Measurements from ENCODE around the gene NUDT19.

DNA sequence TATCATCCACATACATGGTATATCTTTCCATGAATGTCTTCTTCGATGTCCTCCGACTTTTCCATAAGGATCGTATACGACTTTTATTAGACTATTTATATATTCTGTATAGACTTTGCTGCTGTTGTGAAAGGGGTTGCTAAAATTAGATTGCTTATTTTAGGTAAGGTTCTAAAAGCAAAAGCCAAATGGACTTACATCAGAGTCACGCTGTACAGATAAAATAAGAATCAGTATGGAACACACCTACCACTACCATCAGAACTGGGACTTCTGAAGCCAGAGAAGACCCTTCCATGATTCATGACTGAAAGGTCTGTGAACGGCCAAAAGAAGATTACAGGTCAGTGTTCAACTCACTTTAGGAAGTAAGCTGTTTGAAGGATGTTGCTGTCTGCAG, 25.5 kb upstream of the NUDT19 start:
- TF ChIP-seq, protein P1, sequence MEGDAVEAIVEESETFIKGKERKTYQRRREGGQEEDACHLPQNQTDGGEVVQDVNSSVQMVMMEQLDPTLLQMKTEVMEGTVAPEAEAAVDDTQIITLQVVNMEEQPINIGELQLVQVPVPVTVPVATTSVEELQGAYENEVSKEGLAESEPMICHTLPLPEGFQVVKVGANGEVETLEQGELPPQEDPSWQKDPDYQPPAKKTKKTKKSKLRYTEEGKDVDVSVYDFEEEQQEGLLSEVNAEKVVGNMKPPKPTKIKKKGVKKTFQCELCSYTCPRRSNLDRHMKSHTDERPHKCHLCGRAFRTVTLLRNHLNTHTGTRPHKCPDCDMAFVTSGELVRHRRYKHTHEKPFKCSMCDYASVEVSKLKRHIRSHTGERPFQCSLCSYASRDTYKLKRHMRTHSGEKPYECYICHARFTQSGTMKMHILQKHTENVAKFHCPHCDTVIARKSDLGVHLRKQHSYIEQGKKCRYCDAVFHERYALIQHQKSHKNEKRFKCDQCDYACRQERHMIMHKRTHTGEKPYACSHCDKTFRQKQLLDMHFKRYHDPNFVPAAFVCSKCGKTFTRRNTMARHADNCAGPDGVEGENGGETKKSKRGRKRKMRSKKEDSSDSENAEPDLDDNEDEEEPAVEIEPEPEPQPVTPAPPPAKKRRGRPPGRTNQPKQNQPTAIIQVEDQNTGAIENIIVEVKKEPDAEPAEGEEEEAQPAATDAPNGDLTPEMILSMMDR (IDR thresholded peaks at IDR 0.05), result no peak
- no peak for TF ChIP-seq POLR2A (IDR thresholded peaks at IDR 0.05)

Measured in ovary (tissue), 3 donors.